ENCODE measurements around the gene PPM1H. TPM values are rescaled to one million over a fixed set of nuclear protein-coding genes. Genes with fewer than 3 reads are reported as not detected.

PPM1H gene
- polyA plus RNA-seq, 1 of the 3 experiments (the other 2 are of a cell fraction) = 0.13 TPM

- no peak overlapping the region for H3K27ac ChIP-seq (ENCODE audit: low read depth in 2 of 2, low read length in 1 of 2)
- H3K79me2 ChIP-seq (ENCODE audit: insufficient read depth) = no peaks in the 10 kb centered on the region
- H4K20me1 ChIP-seq (ENCODE audit: insufficient read depth) = no peaks in the 10 kb centered on the region
- no peaks in the 10 kb centered on the region for H3K4me1 ChIP-seq (ENCODE audit: control insufficient read depth in 1 of 2, insufficient read depth in 2 of 2, low read depth in 1 of 2, low read length in 1 of 2)
- no peaks in the 10 kb centered on the region for H3F3A ChIP-seq (replicated peaks; ENCODE audit: insufficient read depth)
- POLR2A ChIA-PET = no interaction called here
- H3K36me3 ChIP-seq (replicated peaks in 1 of 2; ENCODE audit: control insufficient read depth in 1 of 2, insufficient read depth in 2 of 2, low read length in 1 of 2) = no peaks in the 10 kb centered on the region
- no peaks in the 10 kb centered on the region for H3K9me2 ChIP-seq
- CTCF ChIA-PET = interaction anchor here (1.5 kb wide), 1 partner anchor 117 kb away, joined by 7 read pairs; no protein-coding TSS in a partner anchor
- H3K4me3 ChIP-seq (ENCODE audit: low read depth in 2 of 2, low read length in 1 of 2) = no peak overlapping the region
- no peaks in the 10 kb centered on the region for H3K27me3 ChIP-seq (ENCODE audit: insufficient read depth)
- DNase-seq = no peak
- 69% methylated on average over 9 of the region's 11 CpGs for WGBS (ENCODE audit: low lambda C conversion rate)
- TF ChIP-seq EP300 (IDR thresholded peaks at IDR 0.05; ENCODE audit: borderline replicate concordance in 1 of 2, low read depth in 1 of 2, low read length in 1 of 2) (no peak), RFX5 (IDR thresholded peaks at IDR 0.05; ENCODE audit: low read length) (no peak), GATA2 (CRISPR knock-in tag; IDR thresholded peaks at IDR 0.05) (no peak), RXRA (IDR thresholded peaks at IDR 0.05; ENCODE audit: borderline replicate concordance, low read depth) (no peak), MAX (IDR thresholded peaks at IDR 0.05; ENCODE audit: low read depth) (no peak), IRF3 (IDR thresholded peaks at IDR 0.05; ENCODE audit: low read depth, low read length) (no peak), TCF12 (IDR thresholded peaks at IDR 0.05) (no peak), CHD2 (IDR thresholded peaks at IDR 0.05; ENCODE audit: low read length, partially characterized antibody) (no peak), RCOR1 (IDR thresholded peaks at IDR 0.05; ENCODE audit: low read length) (no peak), NRF1 (IDR thresholded peaks at IDR 0.05; ENCODE audit: low read depth, low read length) (no peak), POLR2AphosphoS5 (IDR thresholded peaks at IDR 0.05; ENCODE audit: low read depth, low read length) (no peak), FOXM1 (IDR thresholded peaks at IDR 0.05; ENCODE audit: low read depth) (no peak), YY1 (IDR thresholded peaks at IDR 0.05; ENCODE audit: low read depth) (no peak), USF2 (IDR thresholded peaks at IDR 0.05; ENCODE audit: borderline replicate concordance, low read depth, low read length) (no peak), ZBTB33 (IDR thresholded peaks at IDR 0.05; ENCODE audit: borderline replicate concordance, low read depth) (no peak), CTCF (IDR thresholded peaks at IDR 0.05) (no peak), RAD21 (IDR thresholded peaks at IDR 0.05; ENCODE audit: low read length) (no peak)
- no peak overlapping the region for H3K9ac ChIP-seq
- no peaks in the 10 kb centered on the region for H3K9me3 ChIP-seq
- H2AFZ ChIP-seq (ENCODE audit: low read depth) = no peak overlapping the region
- no peak overlapping the region for H3K4me2 ChIP-seq
Observed at GRCh38 chr12:62676521-62677307, 258.2 kb downstream of the PPM1H start.
